OCI-LY1 (cell line): Measurements from ENCODE around the gene GALNT17.

Source experiments
- CTCF ChIP-seq: fragments of 200-600 bp; sonication (generic), shearing (Covaris generic); IDR thresholded peaks from 2 replicates; pipeline ENCODE4 v1.5.1; 2017; ENCODE audit warnings: mild to moderate bottlenecking, antibody characterized with exemption, low read length, moderate library complexity, mixed read lengths
- EZH2 ChIP-seq: fragments of 200-600 bp; sonication (generic), shearing (Covaris generic); IDR thresholded peaks from 2 replicates; pipeline ENCODE4 v1.8.0; 2017; ENCODE audit warnings: borderline replicate concordance, mixed run types, mild to moderate bottlenecking, antibody characterized with exemption, low read length, moderate library complexity, mixed read lengths

- TF ChIP-seq CTCF (no peak), EZH2 (no peak)
Measured at GRCh38 chr7:71326595-71326994, 194.7 kb downstream of the GALNT17 start.
